Medulla oblongata (tissue), 1 donor: ENCODE results near the gene AHCYL2.
"Not testable (repeated sequence)": the region's sequence is repeated elsewhere in the genome, so short reads cannot be mapped to it uniquely, and the experiment has no call there.

Source experiments
- DNase-seq: peaks from one replicate; pipeline ENCODE4 v3.0.0-alpha.2; 2015; ENCODE audit errors: extremely low spot score

Gene AHCYL2

DNA sequence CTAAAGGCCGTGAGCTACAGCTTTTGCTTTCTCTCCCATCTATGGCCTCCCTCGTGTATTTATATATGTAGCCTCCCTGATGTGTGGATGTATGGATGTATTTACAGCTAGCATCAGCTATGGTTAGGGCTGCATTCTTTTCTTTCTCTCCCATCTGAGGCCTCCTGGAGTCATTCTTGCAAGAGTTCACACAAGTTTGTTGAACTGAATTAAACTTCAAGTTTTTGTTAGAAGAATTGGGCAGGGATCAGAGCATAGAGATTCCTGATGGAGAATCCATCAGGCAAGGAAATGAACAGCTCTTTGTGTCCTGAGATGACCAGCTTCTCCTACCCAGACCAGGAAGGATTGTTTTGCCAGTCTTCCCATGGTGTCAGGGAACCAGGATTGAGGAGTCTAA lies 60.3 kb downstream of the AHCYL2 start:
- DNase-seq: peak; percentile 17

DNA sequence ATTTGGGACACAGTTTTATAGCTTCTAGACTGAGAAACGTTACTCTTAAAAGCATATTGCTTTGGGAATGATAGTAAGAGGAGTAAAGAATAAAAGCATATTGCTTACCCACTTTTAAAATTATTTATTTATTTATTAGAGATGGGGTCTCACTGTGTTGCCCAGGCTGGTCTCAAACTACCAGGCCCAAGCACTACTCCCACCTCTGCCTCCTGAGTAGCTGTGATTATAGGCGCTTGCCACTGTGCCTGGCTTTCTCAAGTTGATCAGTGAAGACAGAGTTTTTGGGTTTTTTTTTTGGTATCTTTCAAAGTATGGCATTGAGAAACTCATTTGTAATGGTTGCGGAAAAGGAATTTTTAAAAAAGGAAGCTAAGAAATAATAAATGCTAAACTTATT lies 68.0 kb downstream of the AHCYL2 start:
- DNase-seq: no peak

DNA sequence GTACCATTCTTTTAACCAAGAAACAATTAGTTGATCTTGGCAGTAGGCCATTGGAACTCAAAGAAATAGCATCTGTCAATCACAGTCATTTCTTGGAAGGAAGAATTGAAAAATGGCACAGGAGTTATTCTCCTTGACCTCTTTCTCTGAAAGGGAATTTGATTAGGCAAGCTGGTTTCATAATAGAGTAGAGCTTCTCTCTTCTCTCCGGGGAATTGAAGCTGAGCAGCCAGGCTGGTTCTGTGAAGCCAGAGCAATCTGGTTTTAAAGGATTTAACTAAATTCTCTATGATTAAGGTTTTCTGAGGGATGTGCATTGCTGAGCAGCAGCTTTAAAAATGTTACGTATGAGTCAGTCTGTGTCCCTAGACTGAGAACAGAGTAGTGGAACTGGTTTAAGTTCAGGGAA lies 70.2 kb downstream of the AHCYL2 start:
- DNase-seq: peak; percentile 33

DNA sequence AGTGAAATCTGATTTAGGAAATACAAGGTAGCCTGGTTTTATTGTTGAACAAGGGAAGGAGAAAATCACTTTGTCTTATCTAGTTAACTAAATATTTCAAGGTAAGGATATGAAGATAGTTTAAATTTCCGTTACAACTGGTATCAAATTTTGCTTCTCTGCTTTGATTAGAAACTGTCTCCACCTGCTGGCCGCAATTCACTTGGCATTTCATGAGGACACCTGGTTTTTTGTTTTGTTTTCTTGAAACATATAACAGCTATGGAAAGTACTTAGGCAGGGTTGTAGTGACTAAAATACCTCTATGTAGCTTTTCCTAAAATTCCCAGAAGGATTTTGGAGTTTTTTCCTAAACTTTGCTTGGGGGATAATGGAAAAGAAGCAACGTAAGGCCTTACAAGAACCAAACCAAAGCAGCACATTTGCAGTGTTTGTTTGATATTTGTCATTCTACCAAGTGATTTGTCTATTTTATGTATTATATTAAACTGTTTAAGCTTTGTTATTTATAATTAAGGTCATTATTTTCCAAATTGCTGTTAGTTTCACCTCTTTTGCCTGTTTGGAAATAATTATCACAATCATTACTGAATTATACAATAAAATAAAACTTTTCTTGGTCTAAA lies 73.6 kb downstream of the AHCYL2 start:
- peak; percentile 58 for DNase-seq

DNA sequence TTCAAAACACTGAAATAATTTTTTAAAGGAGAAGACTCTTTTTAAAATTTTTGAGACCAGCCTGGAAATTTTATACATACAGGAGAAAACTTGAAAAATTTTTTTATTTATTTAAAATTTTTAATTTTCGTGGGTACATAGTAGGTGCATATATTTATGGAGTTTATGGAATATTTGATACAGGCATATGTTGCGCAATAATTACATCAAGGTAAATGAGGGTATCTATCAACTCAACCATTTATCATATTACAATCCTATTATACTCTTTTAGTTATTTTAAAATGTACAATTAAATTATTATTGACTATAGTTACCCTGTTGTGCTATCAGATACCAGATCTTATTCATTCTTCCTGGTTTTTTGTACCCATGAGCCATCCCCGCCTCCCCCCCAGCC lies 75.1 kb downstream of the AHCYL2 start:
- no peak for DNase-seq

DNA sequence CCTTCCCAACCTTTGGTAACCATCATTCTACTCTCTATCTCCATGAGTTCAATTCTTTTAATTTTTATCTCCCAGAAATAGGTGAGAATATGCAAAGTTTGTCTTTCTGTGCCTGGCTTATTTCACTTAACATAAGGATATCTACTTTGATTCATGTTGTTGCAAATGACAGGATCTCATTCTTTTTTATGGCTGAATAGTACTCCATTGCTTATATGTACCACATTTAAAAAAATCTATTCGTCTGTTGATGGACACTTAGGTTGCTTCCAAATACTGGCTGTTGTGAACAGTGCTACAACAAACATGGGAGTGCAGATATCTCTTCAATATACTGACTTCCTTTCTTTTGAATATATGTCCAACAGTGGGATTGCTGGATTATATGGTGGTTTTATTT lies 75.5 kb downstream of the AHCYL2 start:
- DNase-seq: not testable (repeated sequence)

DNA sequence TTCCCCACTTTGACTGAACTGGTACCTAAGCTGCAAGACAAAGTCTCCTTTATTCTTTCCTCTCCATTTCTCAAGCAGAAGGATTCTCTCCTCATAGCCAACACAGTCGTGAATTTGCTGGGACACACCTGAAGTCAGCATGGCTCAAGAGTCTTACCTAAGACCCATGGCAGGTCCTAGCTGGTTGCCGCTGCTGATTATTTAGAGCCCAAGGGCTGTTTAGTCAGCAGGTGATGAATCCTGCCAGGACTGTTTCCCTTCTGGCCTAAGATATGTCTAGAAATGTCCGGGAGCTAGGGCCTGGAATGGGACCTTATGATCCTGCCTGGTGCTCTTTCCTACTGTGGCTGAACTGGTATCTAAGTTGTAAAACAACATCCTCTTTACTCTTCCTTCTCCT lies 82.8 kb downstream of the AHCYL2 start:
- DNase-seq: no peak

DNA sequence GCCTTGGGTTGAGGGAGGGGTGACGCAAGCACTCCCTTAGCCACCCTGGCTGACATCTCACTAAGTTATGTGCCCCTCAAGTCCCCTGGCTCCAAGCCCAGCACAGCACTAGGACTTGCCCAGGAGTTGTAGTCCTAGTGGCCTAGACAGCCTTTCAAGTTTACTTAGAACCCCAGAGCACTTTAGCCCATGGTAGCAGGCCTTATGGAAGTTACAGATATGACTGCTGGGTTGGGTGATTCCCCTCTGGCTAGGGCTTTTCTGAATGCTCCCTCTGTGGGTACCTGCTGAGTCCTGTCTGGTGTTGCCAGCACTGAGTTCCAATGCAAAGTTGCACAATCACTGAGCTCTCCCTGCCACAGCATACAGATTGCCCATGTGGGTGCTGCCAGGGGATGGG lies 83.2 kb downstream of the AHCYL2 start:
- DNase-seq: peak; percentile 35

DNA sequence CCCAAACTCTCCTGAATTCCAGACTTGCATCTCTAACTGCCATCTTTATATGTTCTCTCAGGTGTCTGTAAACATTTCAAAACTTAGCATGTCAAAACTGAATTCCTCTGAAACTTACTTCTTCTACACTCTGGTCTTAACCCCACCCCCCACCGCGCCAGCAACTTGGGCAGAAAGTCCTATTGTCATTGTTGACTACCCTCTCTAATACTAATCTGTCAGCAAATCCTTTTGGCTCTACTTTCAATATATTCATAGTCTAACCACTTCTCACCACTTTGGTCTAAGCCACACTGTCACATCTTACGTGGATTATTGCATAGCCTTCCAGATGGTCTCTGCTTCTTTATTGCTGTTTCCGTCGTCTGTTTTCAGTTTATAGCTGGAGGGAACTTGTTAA lies 86.6 kb downstream of the AHCYL2 start:
- DNase-seq: no peak

DNA sequence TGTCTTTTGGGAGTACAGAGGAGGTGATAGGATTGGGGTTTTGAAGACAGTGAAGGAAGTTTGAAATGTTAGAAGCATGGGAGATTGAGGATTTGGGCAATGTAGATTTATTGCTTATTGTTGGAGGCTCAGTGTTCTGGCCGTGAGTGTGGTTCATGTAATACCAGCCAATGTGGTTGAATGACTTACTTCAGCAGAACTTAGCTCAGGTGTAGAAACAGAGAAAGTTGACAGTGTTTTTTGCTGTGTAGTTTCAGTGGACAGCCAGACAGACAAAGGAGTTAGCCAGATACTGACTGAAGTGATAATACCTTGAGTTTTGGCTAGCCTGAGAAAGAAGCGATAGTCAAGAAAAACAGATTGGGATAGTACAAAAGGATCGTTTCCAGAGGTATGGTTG lies 88.5 kb downstream of the AHCYL2 start:
- no peak for DNase-seq

DNA sequence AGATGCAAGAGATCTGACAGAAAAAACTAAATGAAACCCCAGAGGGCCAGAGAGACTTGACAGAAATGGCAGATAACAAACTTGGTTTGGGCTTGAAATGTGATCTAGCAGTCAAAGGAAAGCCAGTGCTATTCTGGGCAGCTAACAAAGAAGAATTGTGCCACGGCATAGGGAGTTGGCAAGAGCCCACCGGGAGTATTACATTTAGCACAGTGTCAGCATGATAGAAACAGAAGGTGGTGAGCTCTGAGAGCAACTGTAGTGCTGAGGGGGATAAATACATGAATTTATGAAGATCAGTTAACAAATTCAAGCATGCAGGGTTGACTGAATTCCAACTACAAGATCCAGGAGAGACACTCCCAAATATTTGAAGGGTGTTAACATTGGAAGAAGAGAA lies 91.1 kb downstream of the AHCYL2 start:
- peak; percentile 92 for DNase-seq

DNA sequence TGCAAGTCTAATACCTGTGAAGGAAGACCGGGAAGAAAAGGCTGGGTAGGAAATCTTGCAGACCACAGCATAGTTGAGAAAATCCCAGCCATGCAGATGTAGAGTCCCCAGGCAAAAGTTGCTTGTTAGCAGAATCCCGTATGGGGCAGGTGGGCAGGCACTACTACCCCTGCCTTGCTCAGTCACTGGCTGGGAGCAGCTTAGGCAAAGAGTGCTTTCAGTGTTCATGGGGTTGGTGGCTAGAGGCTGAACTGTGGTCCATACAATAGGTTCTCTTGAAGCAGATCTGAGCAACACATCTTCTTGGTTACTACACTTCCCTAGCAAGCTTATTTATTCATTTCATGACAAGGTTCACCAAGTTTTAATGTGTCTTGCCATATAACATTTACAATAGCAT lies 92.6 kb downstream of the AHCYL2 start:
- no peak for DNase-seq

DNA sequence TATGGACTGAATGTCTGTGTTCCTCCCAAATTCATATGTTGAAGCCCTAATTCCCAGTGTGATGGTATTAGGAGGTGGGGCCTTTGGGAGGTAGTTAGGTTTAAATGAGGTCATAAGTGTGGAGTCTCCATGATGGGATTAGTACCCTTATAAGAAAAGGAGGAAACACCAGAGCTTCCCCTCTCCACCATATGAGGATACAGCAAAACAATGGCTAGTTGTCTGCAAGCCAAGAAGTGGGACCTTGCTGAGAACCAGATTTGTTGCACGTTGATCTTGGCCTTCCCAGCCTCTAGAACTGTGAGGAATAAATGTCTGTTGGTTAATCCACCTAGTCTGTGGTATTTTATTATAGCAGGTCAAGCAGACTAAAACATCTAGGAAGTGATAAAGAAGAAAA lies 102.2 kb downstream of the AHCYL2 start:
- DNase-seq: no peak

DNA sequence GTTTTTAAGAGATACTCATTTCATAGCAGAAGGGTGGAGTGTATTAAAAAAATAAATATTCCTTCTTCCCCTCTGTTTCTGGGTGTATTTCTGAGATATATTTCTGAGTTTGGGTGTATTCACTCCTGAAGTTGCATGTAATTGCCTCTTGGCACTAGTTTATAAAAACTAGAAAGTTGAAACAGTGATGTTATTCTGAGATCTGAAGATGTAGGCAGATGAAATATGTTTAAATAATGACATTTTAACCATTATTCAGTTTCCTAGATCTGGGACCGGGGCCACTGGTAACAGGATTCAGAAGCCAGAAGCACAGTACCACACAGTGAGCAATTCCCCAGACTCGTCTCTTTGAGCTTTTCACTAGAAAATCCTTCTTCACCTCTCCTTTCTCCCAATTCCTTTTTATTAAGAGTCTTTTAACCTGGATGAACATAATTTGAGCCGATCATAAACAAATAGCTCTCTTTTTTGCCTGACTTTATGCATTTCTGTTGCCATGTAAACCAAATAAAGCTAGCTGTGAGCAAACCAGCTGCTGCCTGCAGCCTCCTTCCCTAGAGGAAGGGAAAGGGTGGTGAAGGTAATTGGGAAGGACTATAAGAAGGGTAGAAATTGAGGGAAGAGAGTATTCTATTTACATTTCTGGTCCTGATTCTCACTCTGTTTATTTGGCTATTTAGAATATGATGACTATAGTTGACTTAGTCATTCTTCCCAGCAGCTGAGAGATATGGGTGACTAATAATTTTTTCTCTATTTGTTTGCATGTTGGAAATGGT lies 107.6 kb downstream of the AHCYL2 start:
- no peak for DNase-seq

DNA sequence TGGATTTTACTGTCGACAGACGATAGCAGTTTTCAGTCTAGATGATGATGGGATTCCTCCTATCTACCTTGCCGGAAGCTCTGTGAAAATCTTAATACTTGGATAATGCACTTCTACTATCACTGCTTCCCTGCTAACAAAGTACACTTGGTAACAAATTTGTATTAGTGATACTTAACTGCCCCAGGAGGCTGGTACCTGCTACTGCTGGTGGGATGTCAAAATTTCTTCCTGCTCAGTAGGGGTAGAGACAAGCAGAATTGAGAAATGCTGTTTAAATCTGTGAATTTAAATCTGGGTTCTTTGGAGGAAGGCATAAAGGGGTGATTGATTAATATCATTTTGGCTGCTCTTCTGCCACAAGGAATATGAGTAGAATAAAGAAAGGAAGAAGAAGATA lies 109.6 kb downstream of the AHCYL2 start:
- no peak for DNase-seq

DNA sequence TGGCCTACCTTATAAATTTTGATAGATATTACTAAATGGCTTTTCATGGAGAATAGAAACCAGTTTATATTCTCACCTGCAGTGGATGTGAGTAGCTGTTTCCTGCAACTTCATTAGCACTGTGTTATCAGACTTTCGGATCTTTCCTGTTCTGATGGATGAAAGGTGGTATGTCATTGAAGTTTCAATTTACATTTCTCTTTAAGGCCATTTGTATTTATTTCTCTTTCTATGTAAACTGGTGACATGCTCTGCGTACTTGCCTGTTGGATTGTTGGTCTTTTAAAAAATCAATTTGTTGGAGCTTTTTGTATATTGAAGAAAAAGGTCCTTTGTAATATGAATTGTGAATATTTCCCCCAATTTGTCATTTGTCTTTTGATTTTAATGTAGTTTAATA lies 113.6 kb downstream of the AHCYL2 start:
- no peak for DNase-seq

DNA sequence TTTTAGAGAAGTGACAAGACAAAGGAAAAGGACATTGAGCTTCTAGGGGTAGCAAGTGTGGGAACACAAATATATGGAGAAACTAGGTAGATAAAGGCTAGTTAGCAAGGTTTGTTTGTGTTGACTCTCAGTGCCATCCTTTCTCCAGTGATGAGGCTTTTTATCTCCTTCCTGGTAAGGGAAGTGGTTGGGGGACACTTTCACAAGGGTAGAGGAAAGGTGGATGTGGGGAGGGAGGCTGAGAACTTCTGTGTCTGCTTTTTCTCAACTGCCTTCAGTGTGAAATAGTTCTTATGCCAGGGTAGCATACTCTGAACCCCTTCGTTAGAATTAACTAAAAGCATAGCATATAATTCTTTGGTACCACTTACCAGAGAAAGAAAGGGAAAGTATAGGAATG lies 116.4 kb downstream of the AHCYL2 start:
- no peak for DNase-seq

DNA sequence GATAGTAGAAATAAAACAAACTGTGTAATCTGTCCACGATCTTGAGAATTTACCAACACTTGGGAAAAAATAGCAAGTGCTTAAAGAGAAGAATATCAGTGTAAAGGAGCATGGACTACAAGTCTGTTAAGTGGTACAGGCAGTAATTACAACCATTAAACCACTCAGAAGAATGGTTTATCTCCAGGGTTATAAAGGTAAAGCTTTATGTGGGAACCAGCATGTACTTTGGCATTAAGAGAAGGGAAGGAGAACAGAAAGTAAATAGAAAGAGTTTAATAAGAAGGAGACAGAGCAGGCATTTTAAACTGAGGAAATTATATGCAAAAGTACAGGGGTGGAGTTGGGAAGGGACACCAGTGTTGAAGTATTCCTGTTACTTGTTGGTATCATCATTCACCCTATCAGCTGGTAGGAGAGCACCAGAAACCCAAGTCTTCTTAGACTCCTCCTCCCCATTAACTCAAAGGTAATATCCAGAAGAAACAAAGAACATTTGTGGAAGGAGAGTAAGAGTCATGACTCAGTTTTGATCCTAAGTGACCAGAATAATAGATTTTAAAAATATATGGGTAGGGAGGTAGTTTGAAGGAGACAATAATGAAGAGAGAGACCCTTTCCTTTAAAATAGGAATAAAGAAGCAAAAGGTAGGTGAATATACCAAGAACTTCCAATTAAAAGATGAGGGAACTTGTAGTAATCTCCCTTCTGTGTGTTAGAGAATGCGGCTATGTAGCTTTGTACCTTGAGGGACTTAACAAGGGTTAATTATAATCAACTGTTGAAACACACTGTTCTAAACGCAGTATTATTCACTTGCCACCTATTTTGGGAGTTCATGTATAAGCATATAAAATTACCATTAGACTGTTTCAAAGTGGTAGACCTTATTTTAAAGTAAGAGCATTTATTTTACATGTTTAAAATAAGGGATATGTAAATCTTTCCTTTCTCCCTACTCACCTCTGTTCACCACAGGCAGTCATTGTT lies 117.3 kb downstream of the AHCYL2 start:
- DNase-seq: no peak

DNA sequence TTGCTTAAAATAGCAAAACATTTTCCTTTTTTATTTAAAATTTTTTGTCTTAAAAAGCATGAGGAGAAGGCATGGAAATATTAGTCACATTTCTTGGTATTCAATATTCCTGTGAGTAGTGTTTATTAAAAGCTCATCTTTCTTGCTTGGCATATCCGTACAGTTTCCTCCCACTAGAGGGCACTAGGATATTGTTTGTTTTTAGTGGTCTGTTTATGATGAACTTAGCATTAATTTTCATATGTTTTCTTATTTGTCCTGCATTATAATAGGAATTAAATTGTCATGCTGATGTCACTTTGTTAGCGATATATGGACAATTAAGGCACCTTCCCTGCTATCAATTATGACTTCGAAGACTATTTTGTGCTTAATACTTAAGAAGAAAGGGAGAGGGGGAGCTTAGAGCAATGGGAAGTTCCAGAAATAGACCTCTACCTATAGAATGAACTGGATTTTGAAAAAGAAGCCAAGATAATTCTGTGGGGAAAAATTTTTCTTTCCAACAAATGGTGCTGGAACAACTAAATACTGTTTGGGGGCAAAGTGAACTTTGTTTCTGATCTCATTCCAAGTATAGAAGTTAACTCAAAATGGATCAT lies 118.4 kb downstream of the AHCYL2 start:
- DNase-seq: peak; percentile 72

DNA sequence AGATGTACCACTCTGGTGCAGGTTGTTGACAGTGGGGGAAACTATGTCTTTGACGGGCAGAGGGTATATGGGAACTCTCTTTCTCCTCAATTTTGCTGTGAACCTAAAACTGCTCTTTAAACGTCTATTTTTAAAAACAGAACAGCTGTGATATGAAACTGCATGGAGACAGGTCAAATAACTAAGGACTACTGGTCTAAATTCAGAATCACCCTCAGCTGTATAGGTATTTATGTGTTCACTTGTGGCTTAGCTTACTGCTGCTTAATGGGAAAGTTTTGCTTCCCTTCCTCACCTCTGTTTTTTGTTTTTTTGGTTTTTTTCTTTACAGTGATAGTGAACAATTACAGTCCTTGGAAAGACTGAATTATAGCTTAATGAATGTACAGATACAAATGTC lies 122.5 kb downstream of the AHCYL2 start:
- DNase-seq: no peak

DNA sequence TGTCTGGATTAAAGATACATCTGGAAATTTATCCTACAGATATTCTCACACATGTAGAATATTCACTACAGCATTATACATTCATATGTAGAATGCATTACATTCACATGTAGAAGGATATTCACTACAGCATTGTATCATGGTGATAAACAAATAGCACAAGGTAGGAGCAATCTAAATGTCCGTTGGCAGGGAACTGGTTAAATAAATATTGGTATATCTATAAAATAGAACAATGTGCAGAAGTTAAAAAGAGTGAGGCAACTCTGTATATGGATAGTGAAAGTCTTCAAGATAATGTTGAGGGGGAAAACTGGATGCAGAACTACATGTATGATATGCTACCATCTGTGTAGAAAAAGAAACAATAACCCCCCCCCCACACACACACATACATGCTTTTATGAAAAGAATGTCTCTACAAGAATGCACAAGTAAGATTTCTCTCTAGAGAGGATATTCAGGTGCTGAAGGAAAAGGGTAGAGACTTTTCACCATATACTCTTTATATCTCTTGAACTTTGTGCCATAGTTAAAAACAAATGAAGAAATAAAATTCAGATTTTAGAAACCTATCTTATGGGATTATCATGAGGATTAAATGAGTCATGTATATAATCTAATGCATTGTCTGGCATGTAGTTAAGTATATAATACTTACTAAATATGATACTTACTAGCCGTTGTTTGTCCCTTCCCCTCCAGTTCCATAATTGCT lies 123.4 kb downstream of the AHCYL2 start:
- no peak for DNase-seq
